DMS53 treated with DMSO at 0.1 percent for 48 hours (cell line): ENCODE data around the gene WDFY2.

Experiments used
- DNase-seq: peaks from one replicate; lab custom pipeline; 2025; ENCODE audit not compliant: unreplicated experiment; lab: John Stamatoyannopoulos, UW

WDFY2 gene

DNA sequence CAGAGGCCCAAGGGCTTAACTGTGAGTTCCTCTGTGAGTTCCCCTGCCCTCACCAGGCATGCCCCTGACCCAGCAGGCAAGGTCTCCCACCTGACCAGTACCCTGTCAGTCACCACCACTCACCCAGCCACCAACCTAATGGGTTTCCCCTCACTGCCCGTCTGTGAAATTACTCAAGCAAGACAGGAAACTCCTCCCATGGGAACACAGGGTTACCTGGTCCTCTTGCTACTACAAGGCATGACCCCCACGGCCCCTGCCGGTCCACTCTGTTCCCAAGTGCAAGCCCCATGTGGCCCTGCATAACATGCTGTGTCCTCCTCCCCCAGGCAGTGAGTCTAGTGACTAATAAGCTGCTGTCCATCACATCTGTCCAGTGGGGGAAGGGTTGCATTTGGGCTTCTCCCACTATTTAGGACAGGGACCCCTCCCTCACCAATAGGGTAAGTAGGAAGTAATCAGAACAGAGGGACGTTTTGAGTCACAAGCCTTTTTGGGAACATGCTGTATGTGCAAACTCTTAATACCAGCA lies 227.7 kb downstream of the WDFY2 start:
- DNase-seq, result no peak

DNA sequence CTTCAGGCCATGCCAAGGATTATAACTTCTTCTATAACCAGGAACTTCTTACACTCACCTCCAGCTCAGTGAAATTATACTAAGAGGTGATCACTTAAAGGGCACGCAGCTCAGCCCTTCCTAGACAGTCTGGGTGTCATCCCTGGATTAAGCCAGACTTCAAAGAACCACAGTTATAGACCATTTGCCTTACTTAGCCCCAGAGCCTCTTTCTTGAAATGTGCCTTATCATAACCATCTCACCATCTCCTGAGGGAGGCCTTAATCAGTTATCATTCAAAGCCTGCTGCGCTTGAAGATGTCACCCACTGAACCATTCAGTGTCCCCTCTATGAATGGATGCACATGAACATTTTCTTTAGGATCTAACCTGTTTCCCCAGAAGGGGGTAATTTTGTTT lies 229.8 kb downstream of the WDFY2 start:
- DNase-seq, result no peak

DNA sequence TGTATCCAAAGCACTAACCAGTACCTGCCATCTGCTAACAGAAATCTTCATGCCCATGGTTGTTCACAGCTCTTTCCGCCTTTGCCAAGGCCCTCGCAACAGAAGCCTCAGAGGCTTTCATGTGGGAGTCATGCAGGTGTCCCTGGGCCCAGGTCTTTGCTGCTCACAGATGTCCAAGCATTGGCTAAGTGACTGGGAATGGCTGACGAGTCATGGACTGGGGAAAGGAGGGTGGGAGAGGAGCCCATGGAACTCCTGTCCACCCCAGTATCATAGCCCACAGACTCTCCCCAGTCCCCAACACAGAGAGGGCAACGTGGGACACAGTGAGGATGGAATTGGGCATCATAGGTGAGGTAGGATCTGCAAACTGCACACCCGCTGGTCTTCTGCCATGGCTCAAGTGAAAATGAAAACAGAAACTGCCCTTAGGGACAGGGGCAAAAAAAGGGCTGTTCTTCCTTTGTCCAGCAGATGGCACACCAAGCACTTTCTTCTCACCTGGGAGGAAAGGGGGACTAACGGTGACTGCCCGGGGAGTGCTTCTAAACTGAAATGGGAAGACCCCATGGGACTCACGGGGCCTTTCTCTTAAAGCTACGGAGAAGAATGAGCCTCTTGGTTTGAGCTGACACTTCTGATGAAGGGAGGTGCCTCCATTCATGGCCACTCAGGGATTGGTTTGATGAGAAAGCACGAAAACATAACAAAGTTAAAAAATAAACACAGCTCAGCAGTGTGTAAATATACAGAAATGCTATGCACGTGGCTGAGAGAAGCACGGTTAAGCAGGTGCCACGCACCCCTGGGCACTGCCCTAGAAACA lies 230.8 kb downstream of the WDFY2 start:
- DNase-seq, result peak; percentile 55

DNA sequence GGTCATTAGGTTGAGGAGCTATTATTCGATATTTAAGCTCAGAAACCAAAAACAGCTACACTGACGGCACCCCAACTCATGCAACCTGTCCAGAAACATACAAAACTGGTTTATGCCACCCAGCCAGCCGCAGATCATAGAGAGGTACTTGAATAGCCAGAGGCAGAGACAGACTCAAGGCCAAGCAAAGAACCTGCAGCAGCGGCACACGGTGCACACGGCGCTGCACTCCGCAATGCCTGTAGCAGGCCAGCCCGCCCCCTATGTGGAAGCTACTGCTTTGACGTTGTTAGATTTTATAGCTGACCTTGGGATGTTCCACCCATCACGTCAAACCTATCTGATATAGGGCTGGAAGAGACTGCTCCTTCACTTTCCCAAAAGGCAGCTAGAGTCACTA lies 231.6 kb downstream of the WDFY2 start:
- DNase-seq, result no peak

DNA sequence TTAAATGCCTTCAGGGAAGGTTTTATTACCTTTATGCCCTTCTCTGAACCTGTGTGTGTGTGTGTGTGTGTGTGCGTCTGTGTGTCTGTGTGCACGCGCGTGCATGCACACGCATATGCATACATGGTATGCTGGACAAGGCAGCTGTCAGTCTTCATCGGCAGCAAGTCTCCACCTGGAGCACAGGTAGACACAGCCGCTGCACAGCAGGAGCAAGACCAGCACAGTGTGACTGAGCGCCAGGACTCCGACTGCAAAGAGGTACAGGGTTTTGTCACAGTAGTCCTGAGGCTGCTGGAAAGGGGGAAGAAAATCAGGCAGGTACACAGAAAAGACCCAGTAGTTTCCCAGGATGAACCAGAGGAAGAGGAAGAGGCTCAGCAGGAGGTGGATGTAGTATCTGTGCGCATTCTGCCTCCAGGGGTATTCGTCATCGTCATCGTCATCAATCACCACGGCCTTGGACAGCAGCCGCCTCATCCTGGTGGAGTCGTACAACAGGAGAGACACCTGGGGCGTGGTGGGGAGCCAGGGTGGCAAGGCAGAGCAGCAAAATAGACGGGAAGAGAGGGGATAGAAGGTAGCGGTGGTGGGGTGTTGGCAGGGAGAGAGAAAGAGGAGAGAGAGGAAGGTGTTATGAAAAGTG lies 232.5 kb downstream of the WDFY2 start:
- DNase-seq, result no peak
